SJSA1 (cell line): Measurements from ENCODE around the gene MAP3K14. TPM values are rescaled to one million over a fixed set of nuclear protein-coding genes. Genes with fewer than 3 reads are reported as not detected.

Experiments used
- DNase-seq, 2 experiments: peaks; one replicate each; pipeline ENCODE4 v3.0.0-alpha.2; 2015 to 2020; ENCODE audit warnings: low spot score in 2 of 2, low read depth in 1 of 2
- H3K27ac ChIP-seq: fragments of 250-450 bp; sonication (Bioruptor Pico); 2 replicates; pipeline ENCODE4 v1.5.1; 2020; ENCODE audit warnings: mild to moderate bottlenecking, moderate library complexity
- H3K27me3 ChIP-seq: fragments of 250-450 bp; sonication (Bioruptor Pico); replicated peaks from 2 replicates; pipeline ENCODE4 v1.5.1; 2020; ENCODE audit warnings: mild to moderate bottlenecking, moderate library complexity
- H3K36me3 ChIP-seq: fragments of 250-450 bp; sonication (Bioruptor Pico); 2 replicates; pipeline ENCODE4 v1.5.1; 2020; ENCODE audit warnings: mild to moderate bottlenecking
- H3K4me1 ChIP-seq: fragments of 250-450 bp; sonication (Bioruptor Pico); replicated peaks from 2 replicates; pipeline ENCODE4 v1.6.1; 2021; ENCODE audit warnings: mild to moderate bottlenecking
- H3K4me3 ChIP-seq: fragments of 250-450 bp; sonication (Bioruptor Pico); 2 replicates; pipeline ENCODE4 v1.5.1; 2020; ENCODE audit warnings: mild to moderate bottlenecking
- H3K9me3 ChIP-seq: fragments of 250-450 bp; sonication (Bioruptor Pico); replicated peaks from 2 replicates; pipeline ENCODE4 v1.5.1; 2020; ENCODE audit warnings: mild to moderate bottlenecking
- total RNA-seq: library from RNA; depleted of rRNA; stranded (reverse); fragments of >200 nt; shearing (Covaris generic); gene quantifications from 2 replicates; pipeline ENCODE4 v1.2.3, GENCODE V29; 2014

The MAP3K14 gene
- total RNA-seq, 1 experiment from 2014 or later, result 5.5 TPM

DNA sequence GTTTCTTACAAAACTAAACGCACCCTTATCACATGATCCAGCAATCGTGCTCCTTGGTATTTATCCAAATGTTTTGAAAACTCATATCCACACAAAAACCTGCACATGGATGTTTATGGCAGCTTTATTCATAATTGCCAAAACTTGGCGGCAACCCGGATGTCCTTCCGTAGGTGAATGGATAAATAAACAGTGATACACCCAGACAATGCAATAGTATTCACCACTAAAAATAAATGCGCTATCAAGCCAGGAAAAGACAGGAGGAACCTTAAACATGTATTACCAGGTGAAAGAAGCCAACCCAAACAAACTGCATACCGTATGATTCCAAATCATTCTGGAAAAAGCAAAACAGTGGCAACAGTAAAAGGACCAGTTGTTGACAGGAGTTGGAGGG, 64.9 kb downstream of the MAP3K14 start:
- H3K27ac ChIP-seq, result no peak overlapping the region
- DNase-seq, result no peak
- peaks cover 9% of the 10 kb centered on the region; the same call in 1 of the 2 replicates for H3K4me1 ChIP-seq
- H3K4me3 ChIP-seq, result no peak overlapping the region; the same call in 1 of the 2 replicates
- H3K36me3 ChIP-seq, result no peaks in the 10 kb centered on the region
- H3K27me3 ChIP-seq, result no peaks in the 10 kb centered on the region; the same call in 1 of the 2 replicates
- no peaks in the 10 kb centered on the region; the same call in 1 of the 2 replicates for H3K9me3 ChIP-seq

DNA sequence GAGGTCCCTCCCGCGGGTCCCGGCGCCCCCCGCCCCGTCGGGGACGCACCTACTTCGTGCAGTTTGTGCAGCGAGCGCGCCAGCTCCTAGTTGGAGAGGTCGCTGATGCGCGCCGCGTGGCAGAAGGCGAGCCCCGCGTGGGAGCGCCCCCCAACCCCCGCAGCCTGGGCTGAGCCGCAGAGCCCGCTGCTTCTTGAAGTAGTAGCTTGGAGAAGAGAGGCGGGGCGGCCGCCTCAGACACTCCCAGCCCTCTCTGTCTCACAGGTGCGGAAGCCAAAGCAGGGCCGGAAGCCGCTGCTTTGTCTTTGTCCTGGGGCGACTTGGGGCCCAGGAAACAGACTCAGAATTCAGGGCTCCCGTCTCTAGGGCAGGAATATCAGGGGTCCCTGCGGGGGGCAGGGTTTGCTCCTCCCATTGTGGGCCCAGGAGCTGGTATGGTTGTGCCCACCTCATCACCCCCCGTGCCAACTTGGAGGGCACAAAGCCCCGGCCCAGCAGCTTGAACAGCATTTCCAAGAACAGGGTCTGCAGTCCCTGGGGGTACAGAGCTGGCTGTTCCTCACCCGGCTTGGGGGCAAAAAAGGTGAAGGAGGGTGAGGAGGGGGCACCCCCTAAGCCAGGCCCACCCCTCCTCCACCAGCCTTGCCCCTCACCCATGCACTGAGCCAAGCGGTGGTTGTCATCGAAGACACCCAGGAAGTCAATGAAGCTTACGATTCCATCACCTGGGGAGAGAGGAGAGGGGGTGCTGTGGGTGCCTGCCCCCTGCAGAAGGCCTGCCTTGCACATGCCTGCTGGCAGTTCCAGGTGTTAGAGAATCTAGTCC, 68.5 kb downstream of the MAP3K14 start:
- H3K27me3 ChIP-seq, result no peaks in the 10 kb centered on the region
- peak overlapping the region; percentile 44 for H3K4me3 ChIP-seq
- no peaks in the 10 kb centered on the region for H3K36me3 ChIP-seq
- peaks cover 16% of the 10 kb centered on the region for H3K4me1 ChIP-seq
- DNase-seq, result no peak
- H3K27ac ChIP-seq, result no peak overlapping the region
- H3K9me3 ChIP-seq, result no peaks in the 10 kb centered on the region; the same call in 1 of the 2 replicates

DNA sequence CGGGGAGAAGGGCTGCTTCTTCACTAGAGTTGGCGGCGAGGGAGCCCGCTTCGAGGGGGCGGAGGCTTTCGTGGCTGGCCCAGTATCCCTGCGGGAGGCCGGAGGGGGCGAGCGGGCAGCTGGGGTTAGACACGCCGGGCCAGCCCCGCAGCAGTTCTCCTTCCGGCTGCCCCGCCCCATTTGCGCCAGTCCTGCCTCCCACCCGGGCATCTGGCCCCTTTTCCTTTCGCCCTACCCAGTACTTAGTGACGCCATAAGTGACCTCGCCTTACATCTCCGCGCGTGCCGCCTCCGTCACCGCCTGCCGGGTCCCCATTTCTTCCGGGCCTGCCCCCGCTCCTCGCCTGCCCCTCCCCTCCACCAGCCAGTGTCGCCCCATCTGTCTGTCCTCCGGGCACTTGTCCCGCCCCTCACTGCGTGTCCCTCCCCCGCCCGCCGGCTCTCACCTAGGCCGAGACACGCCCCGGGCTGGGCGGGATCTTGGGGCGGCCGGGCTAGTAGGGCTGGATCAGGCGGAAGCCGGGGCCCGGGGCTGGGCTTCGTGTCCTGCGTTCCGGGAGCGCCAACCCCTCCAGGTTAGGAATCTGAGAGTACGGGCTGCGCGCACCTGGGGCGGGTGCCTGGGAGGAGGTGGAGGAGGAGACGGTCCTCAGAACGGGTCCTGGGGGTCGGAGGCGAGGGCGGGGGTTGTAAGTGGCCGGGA, 69.2 kb downstream of the MAP3K14 start:
- H3K4me1 ChIP-seq, result peaks cover 16% of the 10 kb centered on the region
- peak overlapping the region; percentile 44 for H3K4me3 ChIP-seq
- no peaks in the 10 kb centered on the region for H3K27me3 ChIP-seq
- H3K9me3 ChIP-seq, result no peaks in the 10 kb centered on the region; the same call in 1 of the 2 replicates
- H3K36me3 ChIP-seq, result no peaks in the 10 kb centered on the region
- peak; percentile 85 to 96 for DNase-seq
- no peak overlapping the region for H3K27ac ChIP-seq

- Histone ChIP-seq H3K27me3 (no peaks in the 10 kb centered on the region), H3K27ac (no peak overlapping the region)
- no peak for DNase-seq
These were observed 69.9 kb downstream of the MAP3K14 start for GRCh38 chr17:45246861-45247428.

GRCh38 chr17:45246338-45246737, 70.5 kb downstream of the MAP3K14 start:
- H3K4me1 ChIP-seq, result peaks cover 12% of the 10 kb centered on the region
- no peaks in the 10 kb centered on the region for H3K36me3 ChIP-seq
- H3K27ac ChIP-seq, result no peak overlapping the region
- H3K27me3 ChIP-seq, result peaks cover 3% of the 10 kb centered on the region; the same call in 1 of the 2 replicates
- no peaks in the 10 kb centered on the region for H3K9me3 ChIP-seq
- DNase-seq, result no peak
- no peak overlapping the region; the same call in 1 of the 2 replicates for H3K4me3 ChIP-seq

More at GRCh38 chr17:45246861-45247428, 69.9 kb downstream of the MAP3K14 start:
- H3K36me3 ChIP-seq, result no peaks in the 10 kb centered on the region
- H3K4me3 ChIP-seq, result peak overlapping the region; percentile 44
- H3K4me1 ChIP-seq, result peaks cover 15% of the 10 kb centered on the region
- no peaks in the 10 kb centered on the region; the same call in 1 of the 2 replicates for H3K9me3 ChIP-seq

DNA sequence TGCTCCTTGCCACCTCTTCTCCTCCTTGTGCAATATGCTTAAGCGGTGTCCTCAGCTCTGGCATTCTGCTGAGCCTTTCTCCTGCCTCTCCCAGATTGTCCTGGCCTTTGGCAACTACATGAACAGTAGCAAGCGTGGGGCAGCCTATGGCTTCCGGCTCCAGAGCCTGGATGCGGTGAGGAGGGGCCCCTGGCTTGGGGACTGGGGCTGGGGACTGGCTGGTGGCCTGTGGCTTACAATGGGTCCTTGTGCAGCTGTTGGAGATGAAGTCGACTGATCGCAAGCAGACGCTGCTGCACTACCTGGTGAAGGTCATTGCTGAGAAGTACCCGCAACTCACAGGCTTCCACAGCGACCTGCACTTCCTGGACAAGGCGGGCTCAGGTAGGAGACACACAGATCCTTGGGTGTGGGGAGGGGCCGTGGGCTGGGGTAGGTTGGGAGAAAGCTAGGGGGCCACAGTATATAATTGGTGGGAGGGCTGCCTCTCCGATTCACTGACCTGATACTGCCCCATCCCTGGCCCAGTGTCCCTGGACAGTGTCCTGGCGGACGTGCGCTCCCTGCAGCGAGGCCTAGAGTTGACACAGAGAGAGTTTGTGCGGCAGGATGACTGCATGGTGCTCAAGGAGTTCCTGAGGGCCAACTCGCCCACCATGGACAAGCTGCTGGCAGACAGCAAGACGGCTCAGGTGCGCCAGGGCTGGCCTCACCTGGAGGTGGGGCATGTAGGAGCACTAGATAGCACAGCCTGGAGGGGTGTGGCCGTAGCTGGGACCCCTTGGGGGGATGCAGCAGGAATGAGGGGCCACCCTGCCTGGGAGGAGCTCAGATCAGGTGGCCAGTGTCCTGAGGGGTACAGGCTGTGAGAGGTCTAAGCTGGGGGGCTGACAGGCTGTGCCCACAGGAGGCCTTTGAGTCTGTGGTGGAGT, 71.8 kb downstream of the MAP3K14 start:
- Histone ChIP-seq H3K27ac (no peak overlapping the region), H3K4me3 (no peak overlapping the region), H3K27me3 (peaks cover 5% of the 10 kb centered on the region; the same call in 1 of the 2 replicates), H3K36me3 (no peaks in the 10 kb centered on the region), H3K9me3 (no peaks in the 10 kb centered on the region), H3K4me1 (peaks cover 12% of the 10 kb centered on the region)
- no peak for DNase-seq

DNA sequence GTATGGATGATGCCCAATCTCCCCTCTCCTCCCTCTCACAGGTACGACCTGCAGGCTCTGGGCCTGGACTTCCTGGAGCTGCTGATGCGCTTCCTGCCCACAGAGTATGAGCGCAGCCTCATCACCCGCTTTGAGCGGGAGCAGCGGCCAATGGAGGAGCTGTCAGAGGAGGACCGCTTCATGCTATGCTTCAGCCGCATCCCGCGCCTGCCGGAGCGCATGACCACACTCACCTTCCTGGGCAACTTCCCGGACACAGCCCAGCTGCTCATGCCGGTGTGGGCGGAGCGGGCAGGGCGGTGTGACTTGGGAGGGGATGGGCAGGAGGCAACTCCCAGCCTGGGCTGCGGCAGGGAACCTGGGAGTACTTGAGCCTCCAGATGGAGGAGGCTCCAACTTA, 73.1 kb downstream of the MAP3K14 start:
- peaks cover 5% of the 10 kb centered on the region; the same call in 1 of the 2 replicates for H3K27me3 ChIP-seq
- H3K9me3 ChIP-seq, result no peaks in the 10 kb centered on the region
- H3K4me1 ChIP-seq, result peaks cover 12% of the 10 kb centered on the region
- no peak for DNase-seq
- no peak overlapping the region for H3K4me3 ChIP-seq
- H3K36me3 ChIP-seq, result no peaks in the 10 kb centered on the region
- H3K27ac ChIP-seq, result no peak overlapping the region

DNA sequence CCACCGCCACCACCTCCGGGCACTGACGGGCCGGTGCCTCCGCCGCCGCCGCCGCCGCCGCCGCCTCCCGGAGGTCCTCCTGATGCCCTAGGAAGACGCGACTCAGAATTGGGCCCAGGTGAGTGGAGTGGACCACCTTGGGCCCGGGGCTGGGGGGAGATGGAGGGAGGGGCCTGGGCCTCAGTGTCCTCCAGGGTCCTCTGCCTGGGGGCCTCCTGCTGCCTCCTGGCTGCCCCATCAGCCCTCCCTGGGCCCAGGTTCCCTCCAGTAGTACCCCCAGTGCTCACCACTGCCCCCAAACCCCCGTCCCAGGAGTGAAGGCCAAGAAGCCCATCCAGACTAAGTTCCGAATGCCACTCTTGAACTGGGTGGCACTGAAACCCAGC, 74.8 kb downstream of the MAP3K14 start:
- Histone ChIP-seq H3K4me1 (peaks cover 7% of the 10 kb centered on the region), H3K27me3 (peaks cover 5% of the 10 kb centered on the region; the same call in 1 of the 2 replicates), H3K36me3 (no peaks in the 10 kb centered on the region), H3K4me3 (no peak overlapping the region), H3K9me3 (no peaks in the 10 kb centered on the region), H3K27ac (no peak overlapping the region)
- no peak for DNase-seq

DNA sequence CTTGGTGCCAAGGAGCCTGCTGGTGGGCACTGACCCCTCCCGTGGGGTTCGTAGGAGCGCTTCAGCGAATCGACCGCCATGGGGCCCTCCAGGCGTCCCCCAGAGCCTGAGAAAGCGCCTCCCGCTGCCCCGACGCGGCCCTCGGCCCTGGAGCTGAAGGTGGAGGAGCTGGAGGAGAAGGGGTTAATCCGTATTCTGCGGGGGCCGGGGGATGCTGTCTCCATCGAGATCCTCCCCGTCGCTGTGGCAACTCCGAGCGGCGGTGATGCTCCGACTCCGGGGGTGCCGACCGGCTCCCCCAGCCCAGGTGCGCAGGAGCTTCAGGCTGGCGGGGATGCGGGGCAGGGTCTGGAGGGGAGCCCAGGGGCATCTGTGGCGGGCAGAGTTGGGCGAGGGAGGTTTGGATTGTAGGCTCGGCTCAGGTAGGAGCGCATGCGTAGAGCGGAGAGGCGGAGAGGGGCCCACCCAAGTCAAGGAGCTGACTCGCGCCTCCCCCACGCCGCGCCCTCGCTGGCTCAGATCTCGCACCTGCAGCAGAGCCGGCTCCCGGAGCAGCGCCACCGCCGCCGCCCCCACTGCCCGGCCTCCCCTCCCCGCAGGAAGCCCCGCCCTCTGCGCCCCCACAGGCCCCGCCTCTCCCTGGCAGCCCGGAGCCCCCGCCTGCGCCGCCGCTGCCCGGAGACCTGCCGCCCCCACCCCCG, 75.3 kb downstream of the MAP3K14 start:
- H3K36me3 ChIP-seq, result no peaks in the 10 kb centered on the region
- H3K4me1 ChIP-seq, result peaks cover 3% of the 10 kb centered on the region
- H3K4me3 ChIP-seq, result no peak overlapping the region
- no peak for DNase-seq
- no peak overlapping the region for H3K27ac ChIP-seq
- H3K27me3 ChIP-seq, result peaks cover 5% of the 10 kb centered on the region; the same call in 1 of the 2 replicates
- no peaks in the 10 kb centered on the region for H3K9me3 ChIP-seq

DNA sequence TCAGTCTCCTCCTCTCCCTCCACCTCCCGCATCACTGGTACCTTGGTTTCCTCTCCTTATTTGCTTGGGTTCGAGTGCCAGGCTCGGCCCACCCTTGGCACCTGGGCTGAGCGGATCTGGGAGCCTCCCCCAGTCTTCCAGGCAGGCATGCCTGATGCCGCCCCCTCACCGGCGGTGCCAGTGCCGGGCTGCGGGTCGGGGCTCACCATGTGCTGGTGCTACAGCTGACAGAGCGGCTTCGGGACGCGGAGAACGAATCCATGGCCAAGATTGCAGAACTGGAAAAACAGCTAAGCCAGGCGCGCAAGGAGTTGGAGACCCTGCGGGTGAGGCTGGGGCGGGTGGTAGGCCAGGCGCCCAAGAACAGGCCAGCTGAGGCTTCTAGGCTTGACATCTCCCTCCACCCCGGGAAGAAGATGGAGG, 75.9 kb downstream of the MAP3K14 start:
- DNase-seq, result no peak

DNA sequence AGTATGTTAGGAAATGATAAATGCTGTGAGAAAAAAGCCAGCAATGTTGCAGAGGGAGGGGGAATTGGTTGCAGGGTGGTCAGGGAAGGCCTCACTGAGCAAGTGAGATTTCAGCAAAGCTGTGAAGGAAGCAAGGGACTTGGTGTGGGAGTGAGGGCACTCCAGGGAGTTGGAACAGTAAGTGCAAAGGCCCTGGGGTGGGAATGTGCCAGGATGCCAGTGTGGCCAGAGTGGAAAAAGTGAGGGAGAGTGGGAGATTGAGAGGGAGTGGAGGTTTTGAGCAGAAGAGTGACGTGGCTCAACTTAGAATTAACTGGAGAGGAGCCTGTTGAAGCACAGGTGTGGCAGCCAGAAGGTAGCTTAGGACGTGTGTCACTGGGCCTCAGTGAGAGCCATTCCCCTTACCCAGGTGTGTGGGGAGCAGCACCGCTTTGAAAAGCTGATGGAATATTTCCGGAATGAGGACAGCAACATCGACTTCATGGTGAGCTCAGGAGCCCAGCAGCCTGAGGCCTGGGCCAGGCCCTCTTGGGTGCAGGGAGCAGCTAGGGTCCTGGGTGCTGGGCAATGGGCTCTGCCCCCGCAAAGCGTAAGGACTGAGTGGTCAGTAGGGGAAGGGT, 78.6 kb downstream of the MAP3K14 start:
- H3K4me3 ChIP-seq, result no peak overlapping the region
- no peak overlapping the region for H3K27ac ChIP-seq
- no peak for DNase-seq
- H3K27me3 ChIP-seq, result peaks cover 8% of the 10 kb centered on the region; the same call in 1 of the 2 replicates
- H3K9me3 ChIP-seq, result no peaks in the 10 kb centered on the region
- no peaks in the 10 kb centered on the region for H3K36me3 ChIP-seq
- no peaks in the 10 kb centered on the region for H3K4me1 ChIP-seq

More for the DNA sequence above, 75.9 kb downstream of the MAP3K14 start:
- peaks cover 5% of the 10 kb centered on the region; the same call in 1 of the 2 replicates for H3K27me3 ChIP-seq
- no peaks in the 10 kb centered on the region for H3K4me1 ChIP-seq
- no peak overlapping the region for H3K27ac ChIP-seq
- H3K4me3 ChIP-seq, result no peak overlapping the region
- H3K36me3 ChIP-seq, result no peaks in the 10 kb centered on the region
- no peaks in the 10 kb centered on the region for H3K9me3 ChIP-seq

DNA sequence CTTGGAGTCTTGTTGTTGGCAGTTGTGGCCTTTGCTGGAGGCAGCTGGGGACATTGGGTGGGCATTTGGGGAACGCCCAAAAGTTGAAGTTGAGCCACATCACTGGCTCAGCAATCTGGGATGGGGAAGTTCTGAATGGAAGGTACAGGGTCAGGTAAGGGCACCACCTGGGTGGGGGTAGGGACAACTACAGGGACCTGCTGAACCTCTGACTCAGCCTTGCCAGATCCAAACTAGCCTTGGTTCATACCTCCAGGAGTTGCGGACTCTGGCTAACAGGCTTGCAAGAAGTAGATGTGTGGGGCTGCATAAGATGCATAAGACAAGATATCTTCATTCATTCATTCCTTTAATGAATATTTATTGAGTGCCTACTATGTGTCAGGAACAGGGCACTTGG, 79.1 kb downstream of the MAP3K14 start:
- Histone ChIP-seq H3K9me3 (no peaks in the 10 kb centered on the region), H3K27me3 (peaks cover 8% of the 10 kb centered on the region; the same call in 1 of the 2 replicates), H3K4me1 (no peaks in the 10 kb centered on the region), H3K36me3 (no peaks in the 10 kb centered on the region), H3K27ac (no peak overlapping the region), H3K4me3 (no peak overlapping the region)
- DNase-seq, result no peak
